OCI-LY7 (cell line): Measurements from ENCODE around the gene DLEC1. TPM values are rescaled to one million over a fixed set of nuclear protein-coding genes. Genes with fewer than 3 reads are reported as not detected.

ENCODE experiments used
- BruUV-seq: library from RNA; stranded (reverse); fragments of 400-500 nt; replicated peaks from 2 replicates; lab custom pipeline; 2021; lab: Mats Ljungman, UMichigan
- CTCF ChIA-PET: fragments of 300-600 bp; sonication (Branson Sonifier 250); formaldehyde crosslinking; loops from one replicate; lab custom pipeline; 2022; ENCODE audit warnings: antibody characterized with exemption; ENCODE audit not compliant: unreplicated experiment; lab: Charles Lee
- POLR2A ChIA-PET: fragments of 300-600 bp; sonication (Branson Sonifier 250); formaldehyde crosslinking; loops from one replicate; lab custom pipeline; 2022; ENCODE audit warnings: antibody characterized with exemption; lab: Charles Lee
- DNase-seq: peaks from one replicate; pipeline ENCODE4 v3.0.0-alpha.2; 2015; ENCODE audit warnings: low spot score
- H2AFZ ChIP-seq: fragments of 200-600 bp; sonication (generic), shearing (Covaris generic); 2 replicates; pipeline ENCODE4 v1.6.1; 2014; ENCODE audit warnings: mild to moderate bottlenecking, antibody characterized with exemption, low read length, moderate library complexity
- H3K27ac ChIP-seq: fragments of 200-600 bp; sonication (generic); 2 replicates; pipeline ENCODE4 v1.5.1; 2014; ENCODE audit warnings: mixed run types, low read depth, mild to moderate bottlenecking, moderate library complexity, low read length, inconsistent platforms; ENCODE audit not compliant: poor library complexity, severe bottlenecking
- H3K36me3 ChIP-seq: fragments of 200-600 bp; sonication (generic); 2 replicates; pipeline ENCODE4 v1.6.1; 2014; ENCODE audit warnings: mild to moderate bottlenecking, antibody characterized with exemption, low read length, moderate library complexity, mixed read lengths; ENCODE audit not compliant: insufficient read depth
- H3K4me1 ChIP-seq: fragments of 200-600 bp; sonication (generic); 2 replicates; pipeline ENCODE4 v1.5.1; 2014; ENCODE audit warnings: mild to moderate bottlenecking, low read length; ENCODE audit not compliant: insufficient read depth, poor library complexity, severe bottlenecking
- H3K4me2 ChIP-seq: fragments of 200-600 bp; sonication (generic); 2 replicates; pipeline ENCODE4 v1.6.1; 2014; ENCODE audit warnings: mild to moderate bottlenecking, low read length
- H3K4me3 ChIP-seq: fragments of 200-600 bp; sonication (generic); 2 replicates; pipeline ENCODE4 v1.5.1; 2014; ENCODE audit warnings: mild to moderate bottlenecking, low read depth, low read length; ENCODE audit not compliant: poor library complexity, severe bottlenecking
- H3K79me2 ChIP-seq: fragments of 200-600 bp; sonication (generic); 2 replicates; pipeline ENCODE4 v1.6.1; 2016; ENCODE audit warnings: low read depth, mild to moderate bottlenecking, low read length, moderate library complexity, mixed read lengths; ENCODE audit not compliant: insufficient read depth
- H3K9me2 ChIP-seq: fragments of 200-600 bp; sonication (generic); 2 replicates; pipeline ENCODE4 v1.6.1; 2016; ENCODE audit warnings: mild to moderate bottlenecking, low read length, mixed read lengths; ENCODE audit not compliant: insufficient read depth
- H3K9me3 ChIP-seq: fragments of 200-600 bp; sonication (generic); 2 replicates; pipeline ENCODE4 v1.6.1; 2014; ENCODE audit warnings: mild to moderate bottlenecking, mixed run types, low read length, mixed read lengths
- H4K20me1 ChIP-seq: fragments of 200-600 bp; sonication (generic); 2 replicates; pipeline ENCODE4 v1.6.1; 2014; ENCODE audit warnings: mild to moderate bottlenecking, antibody characterized with exemption, low read length, moderate library complexity, mixed read lengths; ENCODE audit not compliant: insufficient read depth
- CTCF ChIP-seq: fragments of 200-600 bp; sonication (generic); conservative IDR thresholded peaks from 2 replicates; pipeline ENCODE4 v1.5.1; 2014; ENCODE audit warnings: mild to moderate bottlenecking, antibody characterized with exemption, low read length, moderate library complexity, mixed read lengths
- EZH2phosphoT487 ChIP-seq: fragments of 200-600 bp; sonication (generic); IDR thresholded peaks from 2 replicates; pipeline ENCODE4 v1.6.1; 2018; ENCODE audit warnings: low read depth, borderline replicate concordance, mild to moderate bottlenecking, mixed run types, antibody characterized with exemption, low read length, moderate library complexity, mixed read lengths
- intact Hi-C: fragments of 100-400 bp; cut with micrococcal nuclease; formaldehyde crosslinking; loops from one replicate; pipeline ENCODE4 v1.10.0; 2022; ENCODE audit not compliant: unreplicated experiment
- total RNA-seq, 2 experiments: library from RNA; depleted of rRNA in 1 of 2; stranded (reverse); fragments of >200 nt in 1 of 2; shearing (Covaris generic) in 1 of 2; gene quantifications; 2 replicates each; pipeline ENCODE4 v1.2.3, GENCODE V29; 2014 to 2022

The DLEC1 gene
- total RNA-seq, 2 experiments from 2014 or later, result 0.13 TPM; not detected in 1

GRCh38 chr3:38108649-38109579 is 69.9 kb downstream of the DLEC1 start:
- no peak overlapping the region for H3K4me2 ChIP-seq
- POLR2A ChIA-PET, result no interaction called here
- no peaks in the 10 kb centered on the region for H3K79me2 ChIP-seq
- no peak overlapping the region for H2AFZ ChIP-seq
- TF ChIP-seq CTCF (no peak), EZH2phosphoT487 (no peak)
- intact Hi-C loops, result no loop called here
- H3K36me3 ChIP-seq, result no peaks in the 10 kb centered on the region
- H3K9me2 ChIP-seq, result no peaks in the 10 kb centered on the region
- H4K20me1 ChIP-seq, result no peaks in the 10 kb centered on the region
- no TSS peak for BruUV-seq
- no peak overlapping the region for H3K4me3 ChIP-seq
- H3K9me3 ChIP-seq, result peaks cover 10% of the 10 kb centered on the region; the same call in 1 of the 2 replicates
- H3K4me1 ChIP-seq, result no peaks in the 10 kb centered on the region
- DNase-seq, result no peak
- no peak overlapping the region for H3K27ac ChIP-seq
- CTCF ChIA-PET, result no interaction called here

GRCh38 chr3:38109580-38110313 is 70.7 kb downstream of the DLEC1 start:
- H4K20me1 ChIP-seq, result no peaks in the 10 kb centered on the region
- H2AFZ ChIP-seq, result no peak overlapping the region
- no peak for DNase-seq
- no peaks in the 10 kb centered on the region for H3K4me1 ChIP-seq
- no TSS peak for BruUV-seq
- no peak for TF ChIP-seq CTCF
- TF ChIP-seq EZH2phosphoT487, result no peak
- CTCF ChIA-PET, result no interaction called here
- peaks cover 9% of the 10 kb centered on the region; the same call in 1 of the 2 replicates for H3K9me3 ChIP-seq
- H3K9me2 ChIP-seq, result no peaks in the 10 kb centered on the region
- no peak overlapping the region for H3K4me3 ChIP-seq
- intact Hi-C loops, result no loop called here
- no peaks in the 10 kb centered on the region for H3K36me3 ChIP-seq
- H3K27ac ChIP-seq, result no peak overlapping the region
- POLR2A ChIA-PET, result no interaction called here
- H3K4me2 ChIP-seq, result no peak overlapping the region
- no peaks in the 10 kb centered on the region for H3K79me2 ChIP-seq
